ENCODE data around the gene RSAD2. TPM values are rescaled to one million over a fixed set of nuclear protein-coding genes. Genes with fewer than 3 reads are reported as not detected.

The RSAD2 gene
- total and polyA plus RNA-seq, 2 of the 4 experiments (the other 2 are of a cell fraction) = not detected

DNA sequence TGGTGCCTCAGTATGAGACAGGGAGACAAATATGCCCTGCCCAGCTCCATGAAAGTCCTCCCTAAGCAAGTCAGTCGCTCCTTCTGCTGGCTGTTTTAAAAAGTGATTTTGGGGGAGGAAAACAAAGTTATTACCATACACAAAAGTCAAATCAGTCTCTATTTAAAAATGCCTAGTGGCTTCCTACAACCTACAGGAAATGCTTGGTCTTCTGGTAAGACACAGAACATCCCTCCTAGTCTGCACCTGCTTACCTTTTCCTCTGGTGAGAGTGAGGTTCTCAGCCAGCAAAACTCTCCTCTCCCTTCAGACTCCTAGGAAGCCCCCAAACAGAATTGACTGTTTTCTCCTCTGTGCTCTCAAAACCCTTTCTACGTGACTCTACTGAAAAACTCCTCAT lies 25.4 kb upstream of the RSAD2 start:
- no peak overlapping the region for H3K23ac ChIP-seq (ENCODE audit: low read depth, low read length)
- H4K5ac ChIP-seq (ENCODE audit: low read depth, low read length) = no peak overlapping the region
- ChIA-PET CTCF (no interaction called here), POLR2A (ENCODE audit: unreplicated experiment) (no interaction called here)
- H3K4me1 ChIP-seq (ENCODE audit: control insufficient read depth, insufficient read depth, low read length) = no peaks in the 10 kb centered on the region
- H3K9me1 ChIP-seq (ENCODE audit: insufficient read depth, low read length) = no peaks in the 10 kb centered on the region
- H4K8ac ChIP-seq (ENCODE audit: low read depth in 2 of 2, low read length in 2 of 2) = no peak overlapping the region
- WGBS, 2 experiments (ENCODE audit: extremely low coverage in 2 of 2, insufficient read length in 1 of 2) = no CpG with 5 or more reads among the region's 2 CpGs
- H2BK5ac ChIP-seq (ENCODE audit: low read depth, low read length, poor library complexity, severe bottlenecking) = no peak overlapping the region
- BruUV-seq (replicated peaks) = no TSS peak
- no peak overlapping the region for H4K91ac ChIP-seq (ENCODE audit: insufficient read depth, low read depth, low read length)
- intact Hi-C loops (cut with micrococcal nuclease) (no loop called here), dilution Hi-C loops (cut with HindIII; ENCODE audit: low sequenced_read_pairs, unreplicated experiment) (no loop called here), in situ Hi-C loops (cut with MboI; ENCODE audit: low sequenced_read_pairs) (no loop called here)
- H3K27me3 ChIP-seq (ENCODE audit: control insufficient read depth, insufficient read depth, low read length) = no peaks in the 10 kb centered on the region
- DNase-seq = no peak
- no peak overlapping the region for H2AK5ac ChIP-seq (ENCODE audit: low read depth, low read length)
- no peak overlapping the region for H3K18ac ChIP-seq (ENCODE audit: low read depth, low read length)
- H3K79me1 ChIP-seq (ENCODE audit: low read depth in 1 of 2, low read length in 2 of 2) = no peaks in the 10 kb centered on the region
- H2BK15ac ChIP-seq (ENCODE audit: low read depth, low read length) = no peak overlapping the region
- H3K9me3 ChIP-seq (ENCODE audit: control insufficient read depth, insufficient read depth, low read length) = no peaks in the 10 kb centered on the region; the same call in 1 of the 2 replicates
- TF ChIP-seq SMC3 (IDR thresholded peaks at IDR 0.05; ENCODE audit: low read depth, low read length) (no peak), CHD1 (IDR thresholded peaks at IDR 0.05; ENCODE audit: low read depth, low read length) (no peak), MAZ (IDR thresholded peaks at IDR 0.05; ENCODE audit: borderline replicate concordance, low read depth, low read length) (no peak), RFX5 (IDR thresholded peaks at IDR 0.05; ENCODE audit: low read depth, low read length) (no peak), POLR2A (IDR thresholded peaks at IDR 0.05; ENCODE audit: low read depth, low read length) (no peak), CEBPB (IDR thresholded peaks at IDR 0.05; ENCODE audit: low read depth, low read length) (no peak), MXI1 (IDR thresholded peaks at IDR 0.05; ENCODE audit: borderline replicate concordance, low read depth, low read length) (no peak), NFE2L2 (IDR thresholded peaks at IDR 0.05; ENCODE audit: low read depth, low read length) (no peak), FOS (IDR thresholded peaks at IDR 0.05; ENCODE audit: low read depth, low read length) (no peak), MAFK (IDR thresholded peaks at IDR 0.05; ENCODE audit: low read depth, low read length) (no peak), RAD21 (IDR thresholded peaks at IDR 0.05; ENCODE audit: low read length) (no peak), BHLHE40 (IDR thresholded peaks at IDR 0.05; ENCODE audit: low read depth, low read length) (no peak), RCOR1 (IDR thresholded peaks at IDR 0.05; ENCODE audit: insufficient replicate concordance, low read length) (no peak)
- TF ChIP-seq, protein P1, sequence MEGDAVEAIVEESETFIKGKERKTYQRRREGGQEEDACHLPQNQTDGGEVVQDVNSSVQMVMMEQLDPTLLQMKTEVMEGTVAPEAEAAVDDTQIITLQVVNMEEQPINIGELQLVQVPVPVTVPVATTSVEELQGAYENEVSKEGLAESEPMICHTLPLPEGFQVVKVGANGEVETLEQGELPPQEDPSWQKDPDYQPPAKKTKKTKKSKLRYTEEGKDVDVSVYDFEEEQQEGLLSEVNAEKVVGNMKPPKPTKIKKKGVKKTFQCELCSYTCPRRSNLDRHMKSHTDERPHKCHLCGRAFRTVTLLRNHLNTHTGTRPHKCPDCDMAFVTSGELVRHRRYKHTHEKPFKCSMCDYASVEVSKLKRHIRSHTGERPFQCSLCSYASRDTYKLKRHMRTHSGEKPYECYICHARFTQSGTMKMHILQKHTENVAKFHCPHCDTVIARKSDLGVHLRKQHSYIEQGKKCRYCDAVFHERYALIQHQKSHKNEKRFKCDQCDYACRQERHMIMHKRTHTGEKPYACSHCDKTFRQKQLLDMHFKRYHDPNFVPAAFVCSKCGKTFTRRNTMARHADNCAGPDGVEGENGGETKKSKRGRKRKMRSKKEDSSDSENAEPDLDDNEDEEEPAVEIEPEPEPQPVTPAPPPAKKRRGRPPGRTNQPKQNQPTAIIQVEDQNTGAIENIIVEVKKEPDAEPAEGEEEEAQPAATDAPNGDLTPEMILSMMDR (conservative IDR thresholded peaks at IDR 0.05; ENCODE audit: low read depth, low read length) = no peak
- TF ChIP-seq, protein P2, sequence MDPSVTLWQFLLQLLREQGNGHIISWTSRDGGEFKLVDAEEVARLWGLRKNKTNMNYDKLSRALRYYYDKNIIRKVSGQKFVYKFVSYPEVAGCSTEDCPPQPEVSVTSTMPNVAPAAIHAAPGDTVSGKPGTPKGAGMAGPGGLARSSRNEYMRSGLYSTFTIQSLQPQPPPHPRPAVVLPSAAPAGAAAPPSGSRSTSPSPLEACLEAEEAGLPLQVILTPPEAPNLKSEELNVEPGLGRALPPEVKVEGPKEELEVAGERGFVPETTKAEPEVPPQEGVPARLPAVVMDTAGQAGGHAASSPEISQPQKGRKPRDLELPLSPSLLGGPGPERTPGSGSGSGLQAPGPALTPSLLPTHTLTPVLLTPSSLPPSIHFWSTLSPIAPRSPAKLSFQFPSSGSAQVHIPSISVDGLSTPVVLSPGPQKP (IDR thresholded peaks at IDR 0.05; ENCODE audit: borderline replicate concordance, low read depth, low read length) = no peak
- TF ChIP-seq, protein P3, sequence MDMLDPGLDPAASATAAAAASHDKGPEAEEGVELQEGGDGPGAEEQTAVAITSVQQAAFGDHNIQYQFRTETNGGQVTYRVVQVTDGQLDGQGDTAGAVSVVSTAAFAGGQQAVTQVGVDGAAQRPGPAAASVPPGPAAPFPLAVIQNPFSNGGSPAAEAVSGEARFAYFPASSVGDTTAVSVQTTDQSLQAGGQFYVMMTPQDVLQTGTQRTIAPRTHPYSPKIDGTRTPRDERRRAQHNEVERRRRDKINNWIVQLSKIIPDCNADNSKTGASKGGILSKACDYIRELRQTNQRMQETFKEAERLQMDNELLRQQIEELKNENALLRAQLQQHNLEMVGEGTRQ (IDR thresholded peaks at IDR 0.05; ENCODE audit: low read depth, low read length) = no peak
- H2BK20ac ChIP-seq (ENCODE audit: low read depth, low read length) = no peak overlapping the region
- H3K27ac ChIP-seq (ENCODE audit: insufficient read depth, low read length) = no peak overlapping the region
- H2AFZ ChIP-seq (replicated peaks; ENCODE audit: low read length, poor library complexity) = no peak overlapping the region
- no peak overlapping the region for H3K4ac ChIP-seq (ENCODE audit: low read depth, low read length)
- no peak overlapping the region for H3K14ac ChIP-seq (replicated peaks; ENCODE audit: low read depth, low read length)
- H2BK120ac ChIP-seq (ENCODE audit: low read depth, low read length) = no peak overlapping the region
- H3K56ac ChIP-seq (ENCODE audit: extremely low read depth, insufficient read depth, low read length) = no peak overlapping the region
- no peaks in the 10 kb centered on the region for H3K36me3 ChIP-seq (ENCODE audit: control insufficient read depth, insufficient read depth, low read length)
- H2AK9ac ChIP-seq (replicated peaks; ENCODE audit: low read depth, low read length, poor library complexity) = no peak overlapping the region
- H3K9ac ChIP-seq (ENCODE audit: low read depth, low read length) = no peak overlapping the region
- no peak for ATAC-seq (ENCODE audit: low read depth)
- no peak overlapping the region for H3K4me2 ChIP-seq (ENCODE audit: low read depth, low read length)
- H4K20me1 ChIP-seq (ENCODE audit: insufficient read depth, low read length) = no peaks in the 10 kb centered on the region
- H3K4me3 ChIP-seq (ENCODE audit: insufficient read depth, low read depth, low read length) = no peak overlapping the region

All from IMR-90 (cell line).